ENCODE results near the gene PCBP1. TPM values are rescaled to one million over a fixed set of nuclear protein-coding genes. Genes with fewer than 3 reads are reported as not detected.

PCBP1 gene
- total RNA-seq, 2 experiments from 2014 or later = 58.2 to 423 TPM

GRCh38 chr2:70070542-70071268, 16.6 kb upstream of the PCBP1 start:
- Histone ChIP-seq H3K9me2 (ENCODE audit: insufficient read depth, low read length) (no peaks in the 10 kb centered on the region), H3K27ac (ENCODE audit: low read depth, low read length, poor library complexity, severe bottlenecking) (peak overlapping the region; percentile 69), H2AFZ (ENCODE audit: low read length) (peak overlapping the region; percentile 87), H3K4me3 (ENCODE audit: low read depth, low read length, poor library complexity, severe bottlenecking) (no peak overlapping the region), H3K4me1 (ENCODE audit: insufficient read depth, low read length, poor library complexity, severe bottlenecking) (peaks cover 40% of the 10 kb centered on the region), H4K20me1 (ENCODE audit: insufficient read depth, low read length) (no peaks in the 10 kb centered on the region), H3K9me3 (ENCODE audit: low read length) (no peaks in the 10 kb centered on the region), H3K79me2 (ENCODE audit: insufficient read depth, low read depth, low read length) (peaks cover 4% of the 10 kb centered on the region; the same call in 1 of the 2 replicates), H3K4me2 (ENCODE audit: low read length) (peak overlapping the region; percentile 47; the same call in 1 of the 2 replicates), H3K36me3 (ENCODE audit: insufficient read depth, low read length) (peaks cover 76% of the 10 kb centered on the region)
- peak; percentile 88 for DNase-seq (ENCODE audit: low spot score)
- no peak for TF ChIP-seq EZH2phosphoT487 (IDR thresholded peaks at IDR 0.05; ENCODE audit: borderline replicate concordance, low read depth, low read length)
- TF ChIP-seq, protein P1, sequence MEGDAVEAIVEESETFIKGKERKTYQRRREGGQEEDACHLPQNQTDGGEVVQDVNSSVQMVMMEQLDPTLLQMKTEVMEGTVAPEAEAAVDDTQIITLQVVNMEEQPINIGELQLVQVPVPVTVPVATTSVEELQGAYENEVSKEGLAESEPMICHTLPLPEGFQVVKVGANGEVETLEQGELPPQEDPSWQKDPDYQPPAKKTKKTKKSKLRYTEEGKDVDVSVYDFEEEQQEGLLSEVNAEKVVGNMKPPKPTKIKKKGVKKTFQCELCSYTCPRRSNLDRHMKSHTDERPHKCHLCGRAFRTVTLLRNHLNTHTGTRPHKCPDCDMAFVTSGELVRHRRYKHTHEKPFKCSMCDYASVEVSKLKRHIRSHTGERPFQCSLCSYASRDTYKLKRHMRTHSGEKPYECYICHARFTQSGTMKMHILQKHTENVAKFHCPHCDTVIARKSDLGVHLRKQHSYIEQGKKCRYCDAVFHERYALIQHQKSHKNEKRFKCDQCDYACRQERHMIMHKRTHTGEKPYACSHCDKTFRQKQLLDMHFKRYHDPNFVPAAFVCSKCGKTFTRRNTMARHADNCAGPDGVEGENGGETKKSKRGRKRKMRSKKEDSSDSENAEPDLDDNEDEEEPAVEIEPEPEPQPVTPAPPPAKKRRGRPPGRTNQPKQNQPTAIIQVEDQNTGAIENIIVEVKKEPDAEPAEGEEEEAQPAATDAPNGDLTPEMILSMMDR (conservative IDR thresholded peaks at IDR 0.05; ENCODE audit: low read length) = peak; percentile 86
- no TSS peak for BruUV-seq (replicated peaks)
- ChIA-PET CTCF (ENCODE audit: unreplicated experiment) (interaction anchor here (0.6 to 1.0 kb wide), 5 partner anchors 9 to 157 kb away, joined by 3 read pairs; no protein-coding TSS in a partner anchor), POLR2A (interaction anchor here (1.0 to 1.5 kb wide), 4 partner anchors 8 to 157 kb away, joined by 3 to 8 read pairs (median 4); no protein-coding TSS in a partner anchor)
- intact Hi-C loops (cut with micrococcal nuclease; ENCODE audit: unreplicated experiment) = loop anchor here (2.0 kb wide), 1 partner anchor 156 kb away; the partner anchor contains the start of gene MXD1

GRCh38 chr2:70073493-70073892, 13.8 kb upstream of the PCBP1 start:
- ChIA-PET CTCF (ENCODE audit: unreplicated experiment) (interaction anchor here (1.1 kb wide), 1 partner anchor 108 kb away, joined by 3 read pairs; no protein-coding TSS in a partner anchor), POLR2A (interaction anchor here (0.6 to 2.9 kb wide), 9 partner anchors 10 to 1286 kb away, joined by 3 to 34 read pairs (median 4); no protein-coding TSS in a partner anchor)
- peaks cover 45% of the 10 kb centered on the region for H3K4me1 ChIP-seq (ENCODE audit: insufficient read depth, low read length, poor library complexity, severe bottlenecking)
- intact Hi-C loops (cut with micrococcal nuclease; ENCODE audit: unreplicated experiment) = no loop called here
- H2AFZ ChIP-seq (ENCODE audit: low read length) = no peak overlapping the region
- H3K9me3 ChIP-seq (ENCODE audit: low read length) = no peaks in the 10 kb centered on the region
- TF ChIP-seq, protein P1 (conservative IDR thresholded peaks at IDR 0.05; ENCODE audit: low read length) = no peak
- no peak for TF ChIP-seq EZH2phosphoT487 (IDR thresholded peaks at IDR 0.05; ENCODE audit: borderline replicate concordance, low read depth, low read length)
- no peaks in the 10 kb centered on the region for H3K9me2 ChIP-seq (ENCODE audit: insufficient read depth, low read length)
- H3K27ac ChIP-seq (ENCODE audit: low read depth, low read length, poor library complexity, severe bottlenecking) = peak overlapping the region; percentile 73
- no peak for DNase-seq (ENCODE audit: low spot score)
- no peaks in the 10 kb centered on the region for H4K20me1 ChIP-seq (ENCODE audit: insufficient read depth, low read length)
- H3K36me3 ChIP-seq (ENCODE audit: insufficient read depth, low read length) = peaks cover 74% of the 10 kb centered on the region
- no peak overlapping the region for H3K4me3 ChIP-seq (ENCODE audit: low read depth, low read length, poor library complexity, severe bottlenecking)
- no TSS peak for BruUV-seq (replicated peaks)
- H3K4me2 ChIP-seq (ENCODE audit: low read length) = no peak overlapping the region
- H3K79me2 ChIP-seq (ENCODE audit: insufficient read depth, low read depth, low read length) = peaks cover 4% of the 10 kb centered on the region; the same call in 1 of the 2 replicates

Measured in OCI-LY7 (cell line).